GM19193 (cell line): Measurements from ENCODE around the gene CIRBP.

Experiments
- POLR2A ChIP-seq: IDR thresholded peaks from 4 replicates; pipeline ENCODE4 v1.6.1; 2011; ENCODE audit not compliant: insufficient read depth, insufficient read length; ENCODE audit errors: extremely low read depth

CIRBP gene

GRCh38 chr19:1288833-1289685, 19.9 kb downstream of the CIRBP start:
- no peak for TF ChIP-seq POLR2A

DNA sequence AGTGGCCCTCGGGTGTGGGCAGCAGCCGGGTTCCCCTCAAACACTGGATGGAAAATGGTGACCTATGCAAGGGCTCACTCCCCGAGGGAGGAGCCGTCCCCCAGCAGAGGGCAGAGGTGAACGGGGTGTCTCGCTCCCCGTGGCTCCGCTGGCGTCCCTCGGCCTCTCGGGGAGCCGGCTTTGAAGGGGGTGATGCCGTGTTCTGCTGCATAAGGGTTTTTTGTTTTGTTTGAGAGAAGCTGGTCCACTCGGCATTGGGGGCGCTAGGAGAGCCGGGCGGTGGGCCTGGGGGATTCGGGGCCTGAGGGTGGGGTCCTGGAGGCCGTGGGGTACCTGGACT, 20.5 kb downstream of the CIRBP start:
- TF ChIP-seq POLR2A, result no peak

DNA sequence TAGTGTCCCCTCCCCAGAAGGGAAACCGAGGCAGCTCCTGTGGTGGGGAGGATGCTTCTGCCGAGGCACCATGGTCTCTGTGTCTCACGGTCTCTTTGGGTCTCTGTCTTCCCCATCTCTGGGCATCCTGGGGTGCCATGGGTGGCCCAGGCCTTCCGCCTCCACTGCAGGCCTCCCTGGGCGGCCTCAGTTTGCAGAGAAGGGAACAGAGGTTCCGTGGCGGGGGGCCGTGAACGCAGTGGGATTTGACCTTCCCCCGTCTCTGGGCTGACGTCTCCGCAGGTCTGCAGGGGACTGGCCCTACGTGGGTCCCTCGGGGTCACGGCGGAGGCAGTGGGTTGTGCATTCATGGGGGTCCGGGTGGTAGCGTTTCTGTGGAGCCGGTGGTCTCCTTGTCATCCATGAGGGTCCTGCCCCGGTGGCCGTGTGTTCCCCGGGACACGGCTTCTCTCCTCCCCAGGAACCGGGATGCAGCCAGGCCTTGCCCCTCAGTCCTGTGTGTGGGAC, 21.1 kb downstream of the CIRBP start:
- no peak for TF ChIP-seq POLR2A

DNA sequence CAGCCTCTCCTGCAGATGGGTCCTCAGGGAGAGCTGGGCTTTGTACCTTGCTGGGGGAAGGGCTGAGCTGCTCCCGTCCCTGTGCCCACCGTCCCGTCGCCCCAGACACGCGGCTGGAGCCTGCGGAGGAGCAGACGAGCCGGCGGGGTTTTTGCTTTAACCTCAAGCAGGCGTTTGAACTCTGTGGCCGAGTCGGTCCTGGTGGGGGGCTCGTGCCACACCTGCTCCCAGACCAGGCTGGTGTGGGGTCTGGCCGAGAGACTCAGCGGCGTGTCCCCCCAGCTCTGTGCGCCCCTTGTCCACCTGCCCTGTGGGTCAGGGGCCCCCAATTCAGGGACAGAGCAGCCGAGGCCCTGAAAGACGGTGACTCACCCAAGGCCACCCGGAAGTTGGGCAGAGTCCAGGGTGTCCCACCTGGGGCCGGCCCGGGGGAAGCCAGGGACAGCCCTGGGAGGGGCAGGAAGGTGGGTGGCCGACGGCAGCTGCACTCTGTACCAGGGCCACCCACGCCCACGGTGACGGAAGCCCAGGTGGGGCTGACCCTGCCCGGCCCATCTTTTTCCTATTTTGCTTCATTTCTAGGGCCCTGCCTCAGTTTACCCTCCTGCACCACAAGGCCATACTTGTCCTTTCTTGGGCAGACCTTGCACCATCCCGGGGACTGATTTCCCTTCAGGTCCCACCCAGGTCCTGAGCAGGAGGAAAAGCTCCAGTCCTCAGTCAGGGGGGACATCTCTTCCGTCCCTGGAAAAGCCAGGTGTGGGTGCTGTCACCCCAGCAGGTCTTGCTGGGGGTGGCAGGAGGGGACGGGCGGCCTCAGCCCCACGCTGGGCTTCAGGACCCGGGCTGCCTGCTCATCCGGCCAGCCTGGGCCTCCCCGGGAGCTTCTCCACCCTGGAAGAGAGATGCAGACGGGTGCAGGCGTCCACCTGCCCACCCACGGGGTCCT, 21.8 kb downstream of the CIRBP start:
- no peak for TF ChIP-seq POLR2A

- no peak for TF ChIP-seq POLR2A
Observed at GRCh38 chr19:1291761-1292418, 22.8 kb downstream of the CIRBP start.

DNA sequence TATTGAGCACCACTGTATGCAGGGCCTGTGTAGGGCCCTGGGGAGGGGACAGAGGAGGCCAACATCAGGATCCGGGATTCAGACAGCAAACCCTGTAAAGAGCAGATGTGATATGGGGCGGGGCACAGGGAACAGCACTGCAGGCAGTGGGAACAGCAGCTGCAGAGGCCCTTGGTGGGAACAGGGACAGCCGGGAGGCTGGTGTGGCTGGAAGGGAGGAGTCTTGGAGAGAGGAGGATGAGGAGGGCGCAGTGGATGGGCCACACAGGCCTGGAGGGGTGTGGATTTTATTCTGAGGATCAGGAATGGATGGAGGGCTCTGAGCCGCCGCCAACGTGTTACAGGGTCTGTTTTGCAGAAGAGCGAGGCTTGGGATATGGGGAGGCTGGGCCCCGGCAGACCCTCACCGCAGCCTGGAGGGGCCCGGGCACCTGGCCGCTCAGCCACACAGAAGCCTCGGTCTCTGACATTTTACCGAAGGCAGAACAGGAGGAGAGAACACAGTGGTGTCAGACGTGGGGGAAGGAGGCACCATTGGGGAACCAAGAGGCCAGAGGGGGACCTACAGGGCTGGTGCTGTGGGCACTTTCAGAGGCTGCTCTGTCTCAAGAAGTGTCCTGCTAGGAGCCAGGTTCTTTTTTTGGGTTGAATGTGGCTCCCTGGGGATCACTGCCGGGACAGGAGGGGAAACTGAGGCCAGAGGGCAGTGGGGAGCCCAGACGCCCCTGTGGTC, 23.5 kb downstream of the CIRBP start:
- TF ChIP-seq POLR2A, result no peak

DNA sequence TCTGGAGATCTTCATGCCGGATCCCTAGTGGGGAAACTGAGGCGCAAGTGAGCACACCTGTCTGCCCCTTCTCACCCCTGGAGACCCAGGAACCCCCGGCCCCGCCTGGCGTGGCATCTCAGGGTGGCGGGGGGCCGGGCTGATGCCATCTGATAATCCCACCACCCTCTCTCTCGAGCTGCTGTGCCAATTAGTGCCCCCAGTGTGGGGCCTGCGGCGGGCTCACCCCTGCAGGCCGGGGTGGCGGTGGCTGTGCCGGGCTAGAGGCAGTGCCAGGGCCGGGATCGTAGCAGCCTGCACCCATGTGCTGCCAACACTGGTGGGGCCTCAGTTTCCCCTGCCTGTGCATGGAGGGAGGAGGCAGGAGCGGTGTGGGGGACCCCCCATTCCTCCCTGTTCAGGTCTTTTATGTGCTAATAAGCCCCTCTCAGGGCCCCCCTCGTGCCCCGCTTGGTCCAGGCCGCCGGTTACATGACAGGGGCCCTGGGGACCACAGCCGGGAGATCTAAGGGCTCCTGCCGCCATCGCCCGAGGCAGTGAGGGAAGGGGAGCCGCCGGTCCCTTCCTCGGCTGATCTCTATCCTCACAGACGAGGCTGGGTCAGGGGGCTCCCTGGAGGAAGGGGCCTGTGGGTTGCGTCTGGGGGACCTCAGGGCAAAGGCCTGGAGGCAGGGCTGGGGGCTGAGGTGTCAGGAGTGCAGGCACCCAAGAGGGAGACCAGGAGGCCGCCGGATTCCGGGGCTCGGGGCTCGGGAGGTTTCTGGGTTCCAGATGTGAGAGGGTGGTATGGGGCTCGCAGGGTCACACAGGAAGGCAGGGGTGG, 24.9 kb downstream of the CIRBP start:
- no peak for TF ChIP-seq POLR2A

GRCh38 chr19:1294688-1295087, 25.6 kb downstream of the CIRBP start:
- no peak for TF ChIP-seq POLR2A

DNA sequence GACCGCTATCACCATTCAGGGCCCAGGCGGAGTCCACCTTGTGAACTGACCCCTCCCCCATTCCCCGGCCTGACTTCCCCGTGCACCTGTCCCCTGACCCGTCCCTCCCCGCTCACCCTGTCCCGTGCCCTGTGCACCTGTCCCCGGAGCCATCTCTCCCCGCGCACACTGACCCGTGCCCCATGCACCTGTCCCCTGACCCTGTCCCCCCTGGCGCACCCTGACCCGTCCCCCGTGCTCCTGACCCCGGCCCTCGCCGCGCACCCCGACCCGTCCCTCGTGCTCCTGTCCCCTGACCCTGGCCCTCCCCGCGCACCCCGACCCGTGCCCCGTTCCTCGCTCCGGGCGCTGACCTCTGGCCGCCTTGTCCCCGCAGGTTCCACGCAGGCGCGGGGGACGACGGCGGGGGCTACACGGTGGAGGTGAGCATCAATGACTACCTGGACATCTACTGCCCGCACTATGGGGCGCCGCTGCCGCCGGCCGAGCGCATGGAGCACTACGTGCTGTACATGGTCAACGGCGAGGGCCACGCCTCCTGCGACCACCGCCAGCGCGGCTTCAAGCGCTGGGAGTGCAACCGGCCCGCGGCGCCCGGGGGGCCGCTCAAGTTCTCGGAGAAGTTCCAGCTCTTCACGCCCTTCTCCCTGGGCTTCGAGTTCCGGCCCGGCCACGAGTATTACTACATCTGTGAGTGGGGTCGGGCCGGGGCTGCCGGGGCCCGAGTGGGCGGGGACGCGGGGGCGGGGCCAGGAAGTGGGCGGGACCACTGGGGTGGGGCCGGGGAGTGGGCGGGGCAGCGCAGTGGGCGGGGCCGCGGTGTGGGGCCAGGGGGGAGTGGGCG, 26.3 kb downstream of the CIRBP start:
- TF ChIP-seq POLR2A, result no peak

- no peak for TF ChIP-seq POLR2A
Observed at GRCh38 chr19:1296078-1296477, 26.9 kb downstream of the CIRBP start.

DNA sequence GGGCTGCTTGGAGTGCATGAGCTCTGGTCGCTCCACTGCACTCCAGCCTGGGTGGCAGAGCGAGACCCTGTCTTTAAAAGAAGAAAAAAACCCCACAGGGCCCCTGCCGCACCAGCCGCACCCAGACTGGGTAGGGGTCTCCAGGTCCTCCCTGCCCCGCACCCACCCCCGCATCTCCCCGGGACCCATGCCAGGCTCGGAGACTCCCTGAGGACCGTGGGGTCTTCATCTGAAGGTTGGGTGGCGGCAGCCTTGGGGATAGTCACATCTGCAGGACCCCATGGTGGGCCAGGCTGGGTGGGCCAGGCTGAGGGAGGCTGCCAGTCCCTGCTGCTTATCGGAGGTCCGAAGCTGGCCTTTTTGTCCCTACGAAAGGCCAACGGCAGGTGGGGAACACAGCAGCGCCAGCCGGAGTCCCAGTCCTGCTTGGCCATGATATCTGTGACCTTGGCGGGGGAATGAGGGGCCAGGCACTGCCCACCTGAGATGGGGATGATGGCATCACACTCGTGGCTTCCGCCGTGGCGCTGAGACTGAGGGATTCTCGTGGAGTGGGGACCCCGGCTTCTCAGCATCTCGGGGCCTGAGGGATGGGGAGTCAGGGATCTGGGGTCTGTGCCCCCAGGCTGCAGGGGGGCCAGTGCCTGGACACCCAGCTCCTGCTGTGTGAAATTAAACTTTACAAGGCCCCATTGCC, 27.6 kb downstream of the CIRBP start:
- no peak for TF ChIP-seq POLR2A

DNA sequence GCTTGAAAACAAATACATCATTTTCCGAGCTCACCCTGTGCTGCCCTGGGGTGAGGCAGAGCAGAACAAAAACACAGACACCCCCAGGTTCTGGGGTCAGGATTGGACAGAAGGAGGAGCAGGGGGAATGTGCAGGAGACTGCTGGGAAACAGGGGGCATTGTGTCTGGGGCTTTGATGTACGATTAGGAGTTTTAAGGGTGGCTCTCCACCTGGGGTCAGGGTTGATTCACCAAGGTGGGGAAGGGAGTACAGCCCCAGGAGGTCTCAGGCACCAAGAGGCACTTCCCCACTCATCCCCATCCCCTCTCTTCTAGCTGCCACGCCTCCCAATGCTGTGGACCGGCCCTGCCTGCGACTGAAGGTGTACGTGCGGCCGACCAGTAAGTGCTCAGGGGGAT, 29.1 kb downstream of the CIRBP start:
- TF ChIP-seq POLR2A, result no peak
